NCI-H460 (cell line): Measurements from ENCODE around the gene PRKCA. TPM values are rescaled to one million over a fixed set of nuclear protein-coding genes. Genes with fewer than 3 reads are reported as not detected.

Experiments
- DNase-seq: peaks from one replicate; pipeline ENCODE4 v3.0.0-alpha.2; 2016; ENCODE audit warnings: low read depth; ENCODE audit errors: extremely low read depth
- total RNA-seq: library from RNA; depleted of rRNA; stranded (reverse); fragments of >200 nt; shearing (Covaris generic); gene quantifications from 2 replicates; pipeline ENCODE4 v1.2.3, GENCODE V29; 2014

The PRKCA gene
- total RNA-seq, 1 experiment from 2014 or later: 13.6 TPM

DNA sequence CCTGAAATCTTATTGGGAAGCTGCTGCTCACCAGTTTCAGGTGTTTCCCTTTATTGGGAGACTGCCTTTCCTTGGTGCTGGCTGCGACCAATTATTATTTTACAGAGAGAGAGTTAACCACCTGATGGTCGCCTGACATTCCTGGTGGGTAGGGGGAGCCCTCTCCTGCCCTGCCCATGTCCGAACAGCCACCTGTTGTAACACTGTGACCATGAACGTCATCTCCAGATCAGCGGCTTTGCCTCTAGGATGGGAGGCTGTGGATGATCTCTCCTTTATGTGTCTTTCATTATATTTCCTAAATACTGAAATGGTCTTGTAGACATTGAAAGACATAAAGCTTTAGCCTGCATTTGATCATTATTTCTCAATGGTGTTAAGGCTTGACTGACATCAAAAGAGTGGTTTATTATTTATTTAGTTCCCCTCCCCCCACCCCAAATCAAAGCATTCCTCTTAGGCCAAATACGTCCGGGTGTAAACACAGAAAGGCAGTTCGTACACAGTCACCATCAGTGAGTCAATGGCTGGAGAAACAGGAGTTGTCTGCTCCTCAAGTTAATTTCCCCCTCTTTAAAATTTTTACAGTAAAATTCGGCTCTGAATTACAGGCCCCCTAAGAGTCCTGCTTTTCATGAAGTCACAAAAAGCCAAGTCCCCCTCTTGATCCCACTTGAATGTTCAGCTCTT lies 474.7 kb downstream of the PRKCA start:
- DNase-seq: no peak

DNA sequence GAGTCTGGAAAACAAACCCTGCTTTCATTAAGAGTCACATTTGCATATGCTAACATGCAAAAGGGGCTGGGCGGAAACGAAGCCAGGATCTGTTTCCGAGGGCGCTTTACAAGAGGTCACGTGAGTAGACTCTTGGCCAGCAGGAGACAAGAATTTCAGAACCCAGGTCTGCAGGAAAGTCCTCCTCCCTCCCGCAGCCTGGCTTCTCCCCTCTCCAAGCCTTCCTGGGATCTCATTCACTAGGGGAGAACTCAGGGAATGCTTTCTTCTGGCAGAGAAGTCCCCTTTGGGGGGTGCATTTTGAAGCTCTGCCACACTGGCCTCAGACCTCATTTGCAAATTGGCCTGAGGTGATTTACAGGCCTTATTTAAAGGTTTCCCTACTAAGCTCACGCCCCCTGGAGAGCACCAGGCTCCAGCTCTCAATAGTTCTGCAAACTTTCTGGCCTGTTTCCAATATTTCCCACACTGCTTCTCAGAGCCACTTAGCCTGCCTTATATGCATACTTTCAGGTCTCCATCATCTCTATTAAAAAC lies 475.3 kb downstream of the PRKCA start:
- no peak for DNase-seq

DNA sequence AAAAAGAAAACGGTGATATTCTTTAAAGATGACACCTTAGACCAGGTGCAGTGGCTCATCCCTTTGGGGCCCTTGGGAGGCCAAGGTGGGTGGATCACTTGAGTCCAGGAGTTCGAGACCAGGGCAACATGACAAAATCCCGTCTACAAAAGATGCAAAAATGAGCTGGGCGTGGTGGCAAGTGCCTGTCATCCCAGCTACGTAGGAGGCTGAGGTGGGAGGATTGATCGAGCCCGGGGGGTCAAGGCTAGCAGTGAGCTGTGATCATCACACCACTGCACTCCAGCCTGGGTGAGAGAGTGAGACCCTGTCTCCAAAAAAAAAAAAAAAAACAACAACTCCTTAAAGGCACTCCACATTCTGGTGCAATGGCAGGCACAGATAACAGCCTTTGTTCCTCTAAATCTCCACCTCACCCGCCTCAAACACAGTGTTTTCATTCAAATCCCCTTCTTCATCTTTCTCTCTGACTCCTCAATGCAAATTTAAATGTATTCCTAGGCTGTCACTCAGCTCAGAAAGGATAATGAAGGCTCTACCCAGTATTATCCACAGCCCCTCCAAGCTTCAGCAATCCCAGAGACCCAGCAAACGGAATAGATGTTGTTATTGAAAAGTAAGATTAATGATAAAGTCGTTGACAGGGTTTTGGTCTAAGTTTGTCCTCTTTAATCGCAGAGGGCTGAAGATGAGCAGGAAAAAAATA lies 476.3 kb downstream of the PRKCA start:
- no peak for DNase-seq

- no peak for DNase-seq
Measured at GRCh38 chr17:66779237-66779606, 476.8 kb downstream of the PRKCA start.

DNA sequence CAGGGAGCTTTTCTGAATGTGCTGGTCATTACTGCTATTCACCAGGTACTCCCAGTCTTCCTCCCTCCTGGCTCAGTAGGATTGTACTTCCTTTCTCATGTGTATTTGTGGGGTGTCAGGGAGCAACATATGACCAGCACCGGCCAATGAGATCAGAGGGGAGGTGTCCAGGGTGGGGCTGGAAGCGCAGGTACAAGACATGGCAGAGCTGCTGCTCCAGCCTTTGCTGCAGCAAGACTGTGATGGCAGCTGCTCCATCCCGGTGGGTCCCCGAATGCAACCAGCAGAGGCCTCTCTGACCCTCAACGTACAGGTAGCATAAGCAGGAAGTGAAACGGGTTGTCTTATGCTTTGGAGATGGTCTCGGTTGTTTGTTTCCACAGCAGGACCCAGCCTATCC lies 478.7 kb downstream of the PRKCA start:
- no peak for DNase-seq

DNA sequence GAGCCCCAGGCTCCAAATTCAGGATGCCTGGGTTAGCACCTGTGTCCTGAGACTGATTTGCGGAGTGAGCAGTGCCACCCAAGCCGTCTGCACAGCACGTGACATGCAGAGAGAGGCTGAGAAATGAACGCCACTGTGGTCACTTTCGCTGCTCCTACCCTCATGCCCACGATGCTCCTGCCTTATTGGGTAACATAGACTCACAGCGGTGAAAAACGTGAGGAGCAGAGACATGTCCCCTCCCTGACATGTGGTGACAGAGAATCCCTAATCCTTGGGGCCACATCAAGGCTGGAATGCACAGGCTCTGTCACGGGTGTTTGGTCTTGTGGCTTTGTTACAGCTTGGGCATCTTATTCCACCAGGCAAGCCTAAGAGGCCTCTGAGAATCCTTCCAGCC lies 480.4 kb downstream of the PRKCA start:
- DNase-seq: no peak

GRCh38 chr17:66783656-66784381 lies 481.4 kb downstream of the PRKCA start:
- no peak for DNase-seq

- DNase-seq: no peak
Measured at GRCh38 chr17:66784621-66785364, 482.4 kb downstream of the PRKCA start.

DNA sequence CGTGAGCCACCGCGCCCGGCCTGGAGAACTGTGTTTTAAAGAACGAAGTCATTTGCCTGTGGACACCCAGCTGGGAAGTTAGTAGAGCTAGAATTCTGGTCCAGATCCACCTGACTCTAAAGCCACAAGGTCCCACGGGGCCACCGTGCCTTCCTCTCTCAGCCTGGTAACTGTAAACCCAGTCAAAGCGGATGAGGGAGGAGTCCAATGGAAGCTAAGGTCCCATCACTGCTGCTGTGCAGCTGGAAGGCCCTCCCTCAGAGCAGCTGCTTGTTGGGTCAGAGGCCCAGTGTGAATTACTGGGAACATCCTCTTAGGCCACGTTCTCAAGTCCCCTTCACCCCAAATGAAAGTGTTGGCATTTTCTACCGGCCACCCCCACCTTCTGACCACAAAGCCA lies 483.7 kb downstream of the PRKCA start:
- DNase-seq: no peak

- DNase-seq: no peak
Measured at GRCh38 chr17:66787914-66788313, 485.5 kb downstream of the PRKCA start.

DNA sequence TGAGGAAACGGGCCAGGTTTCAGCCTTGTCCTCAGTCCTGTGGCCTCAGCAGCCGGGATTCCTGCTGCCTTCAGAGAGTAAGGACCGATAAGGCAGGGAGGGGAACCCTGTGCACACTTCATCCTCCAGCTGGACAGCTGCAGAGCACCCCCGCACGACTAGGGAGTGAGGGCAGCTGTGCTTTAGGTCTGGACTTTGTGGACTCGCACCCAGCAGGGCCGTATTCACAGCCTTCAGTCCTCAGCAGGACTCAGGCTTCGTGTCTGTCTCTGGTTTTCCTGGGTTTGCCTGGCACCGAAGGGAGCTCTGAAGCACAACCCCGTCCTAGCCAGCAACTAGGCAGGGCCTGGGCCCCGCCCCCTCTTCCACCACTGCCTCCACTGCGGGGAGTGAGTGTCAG lies 486.7 kb downstream of the PRKCA start:
- no peak for DNase-seq

- no peak for DNase-seq
Measured at GRCh38 chr17:66789961-66790437, 487.6 kb downstream of the PRKCA start.

DNA sequence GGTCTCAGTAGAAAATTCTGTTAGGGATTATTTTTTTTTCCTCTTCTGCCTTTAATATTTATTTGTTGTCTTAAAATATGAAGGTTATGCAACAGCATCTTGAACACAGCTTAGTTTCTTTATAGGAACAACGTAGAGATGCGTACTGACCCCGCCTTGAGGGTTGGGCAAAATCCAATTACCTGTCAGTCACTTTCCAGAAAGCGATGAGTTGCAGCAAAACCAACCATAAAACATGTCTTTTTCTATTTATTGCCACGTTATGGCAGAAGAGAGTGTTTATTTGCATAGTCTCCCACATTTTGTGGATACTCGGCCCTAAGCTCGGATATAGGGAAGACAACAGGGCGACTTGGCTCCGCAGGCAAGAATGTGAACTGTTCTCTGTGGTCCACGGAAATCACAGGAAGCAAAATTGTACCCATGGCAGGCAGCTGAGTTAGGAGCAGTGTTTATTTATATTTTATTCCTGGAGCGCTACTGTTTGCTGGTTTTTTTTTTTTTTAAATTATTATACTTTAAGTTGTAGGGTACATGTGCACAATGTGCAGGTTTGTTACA lies 488.2 kb downstream of the PRKCA start:
- no peak for DNase-seq

DNA sequence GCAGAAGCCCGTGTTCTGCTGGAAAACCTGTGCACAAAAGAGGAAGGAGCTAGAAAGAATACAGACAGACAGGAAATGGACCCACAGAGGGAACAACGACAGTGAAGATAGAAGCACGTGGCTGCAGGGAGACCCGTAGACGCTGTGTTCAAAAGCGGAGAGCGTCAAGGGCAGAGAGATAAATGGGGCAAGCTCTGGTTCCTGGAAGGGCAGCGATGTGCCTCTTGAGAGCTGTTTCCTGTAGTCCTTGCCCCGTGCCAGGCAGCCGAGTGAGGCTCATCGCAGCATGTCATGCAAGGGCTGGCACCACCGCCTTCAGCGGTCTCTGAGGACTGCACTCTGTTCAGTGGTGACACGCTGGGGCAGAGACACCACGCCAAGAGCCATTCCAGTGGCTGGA lies 488.9 kb downstream of the PRKCA start:
- no peak for DNase-seq

DNA sequence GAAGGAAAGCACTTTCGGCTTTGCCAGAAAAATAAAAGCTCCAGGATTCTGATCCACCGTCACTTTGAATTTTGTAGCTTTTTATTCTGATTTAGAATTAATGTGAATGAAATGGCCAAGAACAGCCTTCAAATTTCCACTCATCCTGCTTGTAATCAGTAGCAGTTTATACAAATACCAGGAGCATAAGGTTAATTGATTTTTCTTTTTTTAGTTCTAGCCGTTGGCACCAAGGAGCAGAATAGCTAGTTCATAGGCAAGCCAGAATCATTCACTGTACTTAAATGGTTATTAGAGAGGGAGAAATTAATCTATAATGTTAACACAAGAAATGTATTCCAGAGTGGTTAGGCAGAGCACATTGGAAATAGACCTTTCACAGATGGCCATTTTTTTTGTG lies 491.4 kb downstream of the PRKCA start:
- no peak for DNase-seq

DNA sequence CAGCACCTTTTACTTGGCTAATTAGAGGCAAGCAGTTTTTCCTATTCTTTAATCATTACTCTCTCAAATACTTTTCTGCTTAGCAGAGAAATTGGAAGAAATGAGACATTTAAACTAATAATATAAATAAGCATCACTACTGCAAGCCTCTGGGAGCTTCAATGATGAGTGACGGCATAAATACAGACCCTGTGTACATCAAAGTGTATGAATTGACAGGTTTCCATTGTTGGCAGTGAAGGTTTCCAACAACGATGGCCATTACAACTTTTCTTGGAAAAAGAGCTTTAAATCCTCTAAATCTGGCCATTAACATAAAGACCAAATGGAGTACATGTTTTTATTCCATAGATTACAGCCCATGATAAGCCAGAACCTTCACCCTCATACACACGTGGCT lies 493.1 kb downstream of the PRKCA start:
- DNase-seq: no peak

DNA sequence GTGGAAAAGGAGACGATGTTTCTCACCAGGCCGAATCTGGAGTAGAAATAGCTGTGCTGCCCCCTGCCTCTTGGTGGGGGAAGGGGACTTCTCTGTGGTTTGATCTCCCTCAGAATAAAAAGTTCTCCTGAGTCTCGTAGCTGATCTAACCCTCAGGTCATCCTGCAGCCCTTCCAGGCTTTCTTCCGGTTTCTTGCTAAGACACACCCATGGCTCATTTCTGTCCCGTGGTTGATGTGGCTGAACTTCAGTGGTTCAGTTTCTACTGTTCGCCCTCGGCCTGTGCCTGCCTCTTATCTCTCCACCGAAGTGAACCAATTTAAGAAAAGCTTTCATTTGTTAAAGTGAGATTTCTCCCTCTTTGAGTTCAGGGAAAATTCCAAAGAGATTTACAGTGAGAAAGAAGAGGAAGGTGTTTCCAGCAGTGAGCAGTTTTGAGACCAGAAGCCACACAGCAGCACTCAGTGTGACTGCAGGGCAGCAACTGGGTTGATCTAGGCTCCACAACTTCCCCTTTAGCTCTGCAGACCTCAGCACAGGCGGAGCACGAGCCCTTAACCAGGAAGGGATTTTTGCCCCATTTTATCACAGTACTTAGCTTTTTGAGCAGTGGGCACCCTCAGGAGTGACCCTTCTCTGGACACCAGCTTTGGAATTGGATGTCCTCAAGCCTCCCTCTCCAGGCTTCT lies 497.6 kb downstream of the PRKCA start:
- no peak for DNase-seq

GRCh38 chr17:66803474-66803951 lies 501.1 kb downstream of the PRKCA start:
- DNase-seq: no peak

DNA sequence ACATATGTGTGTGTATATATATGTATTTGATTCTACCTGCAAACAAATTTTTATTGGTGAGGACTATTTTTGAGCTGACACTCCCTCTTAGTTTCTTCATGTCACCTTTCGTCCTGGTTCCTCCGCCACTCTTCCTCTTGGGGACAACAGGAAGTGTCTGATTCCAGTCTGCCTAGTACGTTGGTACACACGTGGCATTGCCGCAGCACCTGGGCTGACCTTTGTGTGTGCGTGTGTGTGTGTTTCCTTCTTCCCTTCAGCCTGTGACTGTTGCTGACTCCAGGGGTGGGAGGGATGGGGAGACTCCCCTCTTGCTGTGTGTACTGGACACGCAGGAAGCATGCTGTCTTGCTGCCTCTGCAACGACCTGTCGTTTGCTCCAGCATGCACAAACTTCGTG lies 503.2 kb downstream of the PRKCA start:
- no peak for DNase-seq

DNA sequence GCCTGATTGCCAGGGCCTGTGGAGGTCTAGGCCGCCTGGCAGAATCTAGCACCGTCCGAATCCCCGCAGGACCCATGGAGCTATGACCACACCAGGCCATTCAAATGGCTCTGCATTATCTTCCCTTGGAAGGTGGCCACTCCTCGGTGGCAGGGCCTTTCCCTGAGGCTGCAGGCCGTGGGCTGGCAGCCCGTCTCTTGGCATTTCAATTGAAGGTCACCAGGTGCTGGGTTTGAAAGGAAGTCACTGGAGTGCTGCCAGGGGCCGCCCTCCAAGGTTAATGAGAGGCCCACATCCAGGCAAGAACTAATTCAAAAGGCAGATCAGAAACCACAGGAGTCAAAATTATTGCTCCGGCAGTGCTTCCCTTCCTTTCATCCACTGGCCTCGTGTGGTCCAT lies 504.8 kb downstream of the PRKCA start:
- no peak for DNase-seq
